SK-N-MC (cell line): ENCODE results near the gene CSTPP1.

ENCODE experiments used
- EZH2 ChIP-seq: fragments of 200-600 bp; sonication (generic); IDR thresholded peaks from one replicate; pipeline ENCODE4 v1.6.1; 2017; ENCODE audit warnings: antibody characterized with exemption
- POLR2AphosphoS5 ChIP-seq: IDR thresholded peaks from 2 replicates; pipeline ENCODE4 v1.6.1; 2012; ENCODE audit warnings: mild to moderate bottlenecking, low read depth, low read length, borderline replicate concordance

DNA sequence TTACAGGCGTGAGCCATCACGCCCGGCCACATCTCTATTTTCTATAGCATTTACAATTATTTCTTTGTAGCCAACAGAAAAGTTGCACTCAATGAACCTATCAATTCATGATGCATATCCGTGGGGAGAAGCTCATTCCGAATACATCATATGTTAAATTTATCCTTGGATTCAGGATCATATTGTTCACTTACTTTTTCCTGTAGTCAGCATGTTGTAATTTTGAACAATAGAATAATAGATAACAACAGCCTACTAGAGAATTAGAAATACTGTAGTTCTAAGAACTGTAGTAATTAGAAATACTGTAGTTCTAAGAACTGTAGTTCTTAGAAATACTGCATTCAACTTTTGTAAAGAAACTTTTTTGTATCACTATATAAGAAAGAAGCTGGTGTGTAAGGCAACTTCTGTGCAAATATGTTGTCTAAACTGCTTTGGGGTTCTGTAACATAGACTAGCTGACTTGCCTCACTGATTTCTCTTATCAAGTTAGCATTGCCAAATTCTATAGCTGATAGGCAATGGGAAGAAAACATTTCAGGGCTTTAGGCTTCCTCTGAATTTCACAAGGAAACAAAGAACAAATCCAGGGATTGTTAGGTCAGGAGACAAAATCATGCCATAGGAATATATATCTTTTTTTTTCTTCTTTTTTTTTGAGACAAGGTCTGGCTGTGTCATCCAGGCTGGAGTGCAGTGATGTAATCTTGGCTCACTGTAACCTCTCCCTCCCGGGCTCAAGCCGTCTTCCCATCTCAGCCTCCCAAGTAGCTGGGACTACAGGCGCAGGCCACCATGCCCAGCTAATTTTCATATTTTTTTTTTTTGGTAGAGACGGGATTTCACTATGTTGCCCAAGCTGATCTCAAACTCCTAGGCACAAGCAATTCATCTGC, 91.9 kb downstream of the CSTPP1 start:
- no peak for TF ChIP-seq EZH2
- no peak for TF ChIP-seq POLR2AphosphoS5
